IPS-18c (cell line): ENCODE data around the gene FERMT3.
A peak's percentile ranks its signal among the peaks of the same experiment; 100 is the strongest.
"Not testable (repeated sequence)": the region's sequence is repeated elsewhere in the genome, so short reads cannot be mapped to it uniquely, and the experiment has no call there.

Experiments
- H3K4me3 ChIP-seq: 2 replicates; pipeline ENCODE4 v1.7.0; 2013; ENCODE audit warnings: low read depth, mild to moderate bottlenecking, low read length, moderate library complexity; ENCODE audit not compliant: insufficient read depth
- H3K9me3 ChIP-seq: one replicate; pipeline ENCODE4 v1.6.1; 2013; ENCODE audit warnings: mild to moderate bottlenecking, low read length, moderate library complexity; ENCODE audit not compliant: control insufficient read depth, insufficient read depth

Gene FERMT3

GRCh38 chr11:64239662-64240434, 33.3 kb downstream of the FERMT3 start:
- peak overlapping the region; percentile 96 for H3K4me3 ChIP-seq
- H3K9me3 ChIP-seq = no peaks in the 10 kb centered on the region

GRCh38 chr11:64240435-64241240, 34.1 kb downstream of the FERMT3 start, which contains the start of gene FKBP2:
Gene FKBP2 (plus strand): TSS chr11:64241095. CDS start chr11:64242388, 1,293 bp downstream.
- H3K9me3 ChIP-seq = no peaks in the 10 kb centered on the region
- peak within 1 kb of the TSS; percentile 96 for H3K4me3 ChIP-seq

GRCh38 chr11:64241241-64241490, 34.6 kb downstream of the FERMT3 start:
- no peaks in the 10 kb centered on the region for H3K9me3 ChIP-seq
- H3K4me3 ChIP-seq = peak overlapping the region; percentile 96

- peak overlapping the region; percentile 96 for H3K4me3 ChIP-seq
- no peaks in the 10 kb centered on the region for H3K9me3 ChIP-seq
Observed at GRCh38 chr11:64241491-64242374, 35.2 kb downstream of the FERMT3 start.

- no peak overlapping the region for H3K4me3 ChIP-seq
- H3K9me3 ChIP-seq = no peaks in the 10 kb centered on the region
Observed at GRCh38 chr11:64243236-64243854, 36.8 kb downstream of the FERMT3 start.

GRCh38 chr11:64244107-64244506, 37.6 kb downstream of the FERMT3 start:
- Histone ChIP-seq H3K4me3 (peak overlapping the region; percentile 6; the same call in 1 of the 2 replicates), H3K9me3 (no peaks in the 10 kb centered on the region)

GRCh38 chr11:64244966-64245365, 38.4 kb downstream of the FERMT3 start:
- Histone ChIP-seq H3K9me3 (no peaks in the 10 kb centered on the region), H3K4me3 (peak overlapping the region; percentile 95)

GRCh38 chr11:64245401-64245796, 38.9 kb downstream of the FERMT3 start:
- no peaks in the 10 kb centered on the region for H3K9me3 ChIP-seq
- peak overlapping the region; percentile 95 for H3K4me3 ChIP-seq

- peak overlapping the region; percentile 95 for H3K4me3 ChIP-seq
- no peaks in the 10 kb centered on the region for H3K9me3 ChIP-seq
Observed at GRCh38 chr11:64245797-64246620, 39.5 kb downstream of the FERMT3 start.

GRCh38 chr11:64246621-64246870, 40.0 kb downstream of the FERMT3 start:
- not testable (repeated sequence) for H3K9me3 ChIP-seq
- H3K4me3 ChIP-seq = peak overlapping the region; percentile 95; the same call in 1 of the 2 replicates

- H3K4me3 ChIP-seq = peak within 1 kb of the TSS; percentile 95
- no peaks in the 10 kb centered on the region for H3K9me3 ChIP-seq
Observed at GRCh38 chr11:64246871-64247728, 40.6 kb downstream of the FERMT3 start, which contains the start of gene PPP1R14B. Gene PPP1R14B (minus strand): TSS chr11:64246943. CDS start chr11:64246673, 270 bp downstream.

GRCh38 chr11:64247729-64248531, 41.4 kb downstream of the FERMT3 start:
- Histone ChIP-seq H3K9me3 (no peaks in the 10 kb centered on the region), H3K4me3 (peak overlapping the region; percentile 91)

GRCh38 chr11:64248578-64248977, 42.1 kb downstream of the FERMT3 start:
- Histone ChIP-seq H3K9me3 (no peaks in the 10 kb centered on the region), H3K4me3 (peak overlapping the region; percentile 2; the same call in 1 of the 2 replicates)

- H3K4me3 ChIP-seq = peak overlapping the region; percentile 2; the same call in 1 of the 2 replicates
Observed at GRCh38 chr11:64249038-64249437, 42.5 kb downstream of the FERMT3 start.

More at GRCh38 chr11:64249038-64249437, 42.5 kb downstream of the FERMT3 start:
- no peaks in the 10 kb centered on the region for H3K9me3 ChIP-seq
